ENCODE results near the gene SH3GL1.

DNA sequence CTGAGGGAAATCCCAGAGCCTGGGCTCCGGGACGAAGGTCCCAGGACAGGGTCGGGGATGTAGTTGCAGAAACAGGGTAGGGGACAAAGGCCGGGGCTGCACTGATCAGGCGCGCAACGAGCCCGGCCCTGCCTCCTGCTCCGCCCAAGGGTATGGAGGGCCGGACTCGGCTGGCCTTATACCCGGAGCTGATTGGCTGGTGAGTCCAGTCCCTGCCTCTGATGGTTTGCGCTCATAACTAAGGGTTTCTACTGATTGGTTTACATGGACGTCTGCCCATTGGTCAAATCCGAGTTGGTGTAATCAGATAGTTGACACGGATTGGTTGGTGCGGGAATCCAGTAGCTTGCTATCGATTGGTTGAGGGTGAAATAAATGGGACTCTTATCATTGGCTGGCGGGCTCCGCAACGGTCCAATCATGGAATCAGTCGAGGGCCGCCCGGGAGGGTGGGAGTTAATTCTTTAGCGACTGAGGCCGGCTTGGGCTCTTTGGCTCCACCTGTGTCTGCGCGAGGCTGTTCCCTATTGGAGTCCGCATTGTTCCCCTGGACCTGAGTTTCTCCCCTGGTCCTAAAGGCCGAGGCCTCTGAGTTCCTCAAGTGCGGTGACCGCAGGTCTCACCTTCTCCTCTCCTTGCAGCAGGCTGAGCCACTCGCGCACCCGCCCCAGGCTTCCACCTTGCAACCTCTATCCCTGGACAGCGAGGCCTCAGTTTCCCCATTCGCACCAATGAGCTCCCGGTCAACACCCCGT lies 57.6 kb downstream of the SH3GL1 start:
- TF ChIP-seq BCL6 (CRISPR knock-in tag; IDR thresholded peaks at IDR 0.05) (peak; percentile 85), ZNF263 (CRISPR knock-in tag; IDR thresholded peaks at IDR 0.05; ENCODE audit: borderline replicate concordance) (no peak), CTCF (IDR thresholded peaks at IDR 0.05 in 2 of 3, conservative IDR thresholded peaks at IDR 0.05 in 1 of 3; ENCODE audit: insufficient read depth in 2 of 3, low read depth in 1 of 3, low read length in 3 of 3) (peak; percentile 42 to 53 (median 51); a peak in 5 of 6 replicates), SMARCC2 (IDR thresholded peaks at IDR 0.05; ENCODE audit: low read depth) (0 out of 2 replicates have a peak, but pooled peaks have one; percentile 34), POLR2G (IDR thresholded peaks at IDR 0.05; ENCODE audit: low read depth, low read length) (peak; percentile 85)
- TF ChIP-seq, protein P1, sequence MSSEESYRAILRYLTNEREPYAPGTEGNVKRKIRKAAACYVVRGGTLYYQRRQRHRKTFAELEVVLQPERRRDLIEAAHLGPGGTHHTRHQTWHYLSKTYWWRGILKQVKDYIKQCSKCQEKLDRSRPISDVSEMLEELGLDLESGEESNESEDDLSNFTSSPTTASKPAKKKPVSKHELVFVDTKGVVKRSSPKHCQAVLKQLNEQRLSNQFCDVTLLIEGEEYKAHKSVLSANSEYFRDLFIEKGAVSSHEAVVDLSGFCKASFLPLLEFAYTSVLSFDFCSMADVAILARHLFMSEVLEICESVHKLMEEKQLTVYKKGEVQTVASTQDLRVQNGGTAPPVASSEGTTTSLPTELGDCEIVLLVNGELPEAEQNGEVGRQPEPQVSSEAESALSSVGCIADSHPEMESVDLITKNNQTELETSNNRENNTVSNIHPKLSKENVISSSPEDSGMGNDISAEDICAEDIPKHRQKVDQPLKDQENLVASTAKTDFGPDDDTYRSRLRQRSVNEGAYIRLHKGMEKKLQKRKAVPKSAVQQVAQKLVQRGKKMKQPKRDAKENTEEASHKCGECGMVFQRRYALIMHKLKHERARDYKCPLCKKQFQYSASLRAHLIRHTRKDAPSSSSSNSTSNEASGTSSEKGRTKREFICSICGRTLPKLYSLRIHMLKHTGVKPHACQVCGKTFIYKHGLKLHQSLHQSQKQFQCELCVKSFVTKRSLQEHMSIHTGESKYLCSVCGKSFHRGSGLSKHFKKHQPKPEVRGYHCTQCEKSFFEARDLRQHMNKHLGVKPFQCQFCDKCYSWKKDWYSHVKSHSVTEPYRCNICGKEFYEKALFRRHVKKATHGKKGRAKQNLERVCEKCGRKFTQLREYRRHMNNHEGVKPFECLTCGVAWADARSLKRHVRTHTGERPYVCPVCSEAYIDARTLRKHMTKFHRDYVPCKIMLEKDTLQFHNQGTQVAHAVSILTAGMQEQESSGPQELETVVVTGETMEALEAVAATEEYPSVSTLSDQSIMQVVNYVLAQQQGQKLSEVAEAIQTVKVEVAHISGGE (CRISPR knock-in tag; IDR thresholded peaks at IDR 0.05): peak in 2 of 3 experiments; percentile 28 to 96; a peak in 2 of 6 replicates

Measured in K562 (cell line).